HepG2 (cell line): ENCODE measurements around the gene MIA3. TPM values are rescaled to one million over a fixed set of nuclear protein-coding genes. Genes with fewer than 3 reads are reported as not detected.

Experiments
- ATAC-seq: fragments of 200-7000 bp; cut with Tn5 transposase; 3 replicates; pipeline ENCODE4 v1.9.1; 2020; ENCODE audit warnings: mild to moderate bottlenecking, moderate library complexity
- BruUV-seq: library from RNA; stranded (reverse); fragments of 400-500 nt; replicated peaks from 2 replicates; lab custom pipeline; 2021; lab: Mats Ljungman, UMichigan
- CTCF ChIA-PET: fragments of 300-600 bp; formaldehyde crosslinking; extraction: SDS; loops from one replicate; lab custom pipeline; 2021; ENCODE audit warnings: low total read pairs, inconsistent platforms, low intra/inter-chr PET ratio; lab: Yijun Ruan, JAX
- POLR2A ChIA-PET: fragments of 350-600 bp; sonication (Branson Sonifier 250); formaldehyde crosslinking; loops from one replicate; lab custom pipeline; 2020; ENCODE audit warnings: antibody characterized with exemption, inconsistent platforms; lab: Yijun Ruan, JAX
- DNase-seq: peaks from one replicate; pipeline ENCODE4 v3.0.0-alpha.2; 2015; ENCODE audit warnings: low spot score
- FAIRE-seq: peaks from 3 replicates; lab custom pipeline; 2011; peaks lifted over from hg19 to GRCh38; lab: Jason Lieb, UNC
- H2AFZ ChIP-seq: one replicate; pipeline ENCODE4 v1.6.1; 2011; ENCODE audit warnings: low read length, inconsistent platforms
- H3K27ac ChIP-seq: fragments of 300-600 bp; 3 replicates; pipeline ENCODE4 v1.8.0; 2011; ENCODE audit warnings: mixed run types, mild to moderate bottlenecking, mixed read lengths, low read length, inconsistent platforms; ENCODE audit not compliant: insufficient read depth; ENCODE audit errors: extremely low read length
- H3K27me3 ChIP-seq, 2 experiments: fragments of 200-600 bp in 1 of 2; 2 replicates in 1 of 2; 3 replicates in 1 of 2; pipeline versions ENCODE4 v1.6.0 to v1.8.0; 2011; ENCODE audit warnings: low read length in 2 of 2, mild to moderate bottlenecking in 2 of 2, moderate library complexity in 2 of 2, inconsistent platforms in 1 of 2; ENCODE audit not compliant: insufficient read depth in 2 of 2, control insufficient read depth in 1 of 2
- H3K36me3 ChIP-seq, 2 experiments: fragments of 200-600 bp in 1 of 2; replicated peaks in 1 of 2; 2 replicates in 1 of 2; 3 replicates in 1 of 2; pipeline versions ENCODE4 v1.5.1 to v1.8.0; 2011; ENCODE audit warnings: low read length in 2 of 2, inconsistent platforms in 1 of 2; ENCODE audit not compliant: insufficient read depth in 2 of 2, control insufficient read depth in 1 of 2
- H3K4me1 ChIP-seq: 2 replicates; pipeline ENCODE4 v1.5.1; 2012; ENCODE audit warnings: low read length, inconsistent platforms; ENCODE audit not compliant: insufficient read depth
- H3K4me2 ChIP-seq: 2 replicates; pipeline ENCODE4 v1.6.0; 2011; ENCODE audit warnings: low read depth, low read length, inconsistent platforms
- H3K4me3 ChIP-seq, 3 experiments: fragments of 200-600 bp in 1 of 3; sonication (generic), shearing (Covaris generic) in 1 of 3; replicated peaks in 1 of 3; 2 replicates each; pipeline ENCODE4 v1.5.1; 2011 to 2016; ENCODE audit warnings: low read length in 3 of 3, inconsistent platforms in 2 of 3, low read depth in 2 of 3, mild to moderate bottlenecking in 2 of 3, control low read depth in 1 of 3, mixed read lengths in 1 of 3; ENCODE audit not compliant: insufficient read depth in 1 of 3
- H3K79me2 ChIP-seq: one replicate; pipeline ENCODE4 v1.6.1; 2011; ENCODE audit warnings: low read length, inconsistent platforms; ENCODE audit not compliant: insufficient read depth
- H3K9ac ChIP-seq: 2 replicates; pipeline ENCODE4 v1.6.0; 2011; ENCODE audit warnings: mild to moderate bottlenecking, low read depth, low read length, inconsistent platforms; ENCODE audit not compliant: insufficient read depth
- H3K9me3 ChIP-seq: 2 replicates; pipeline ENCODE4 v1.5.1; 2012; ENCODE audit warnings: mild to moderate bottlenecking, low read length
- H4K20me1 ChIP-seq: 2 replicates; pipeline ENCODE4 v1.6.0; 2011; ENCODE audit warnings: inconsistent platforms, mild to moderate bottlenecking, low read length, moderate library complexity; ENCODE audit not compliant: insufficient read depth
- CBX2 ChIP-seq, 2 experiments: fragments of 200-600 bp in 1 of 2; sonication (generic); formaldehyde crosslinking in 1 of 2; IDR thresholded peaks; 2 replicates each; pipeline versions ENCODE4 v1.7.0 to v1.8.1; 2018 to 2022; ENCODE audit warnings: low read depth in 2 of 2, low read length in 1 of 2, mild to moderate bottlenecking in 1 of 2, missing genetic modification reagents in 1 of 2
- FIP1L1 ChIP-seq: fragments of 200-400 bp; formaldehyde crosslinking; IDR thresholded peaks from 2 replicates; pipeline ENCODE4 v1.6.1; 2018; ENCODE audit warnings: low read depth, mild to moderate bottlenecking, low read length, moderate library complexity, borderline replicate concordance; ENCODE audit not compliant: insufficient read depth
- HMG20A ChIP-seq: IDR thresholded peaks from 2 replicates; pipeline ENCODE4 v1.6.1; 2016; ENCODE audit warnings: borderline replicate concordance
- KAT8 ChIP-seq: IDR thresholded peaks from 2 replicates; pipeline ENCODE4 v1.6.1; 2016; ENCODE audit warnings: missing genetic modification reagents, missing compliant biosample characterization
- KDM3A ChIP-seq: IDR thresholded peaks from 2 replicates; pipeline ENCODE4 v1.6.1; 2018; ENCODE audit warnings: low read depth, missing compliant biosample characterization
- KLF13 ChIP-seq: sonication (generic); formaldehyde crosslinking; IDR thresholded peaks from 2 replicates; pipeline ENCODE4 v1.4.0; 2020; ENCODE audit warnings: mild to moderate bottlenecking, missing genetic modification reagents
- RARA ChIP-seq: IDR thresholded peaks from 2 replicates; pipeline ENCODE4 v1.6.1; 2016; ENCODE audit warnings: missing genetic modification reagents, missing compliant biosample characterization
- SIN3B ChIP-seq: fragments of 150-350 bp; IDR thresholded peaks from 2 replicates; pipeline ENCODE4 v1.6.1; 2014; ENCODE audit warnings: low read length
- TCF12 ChIP-seq, 2 experiments: fragments of 450-650 bp in 1 of 2; sonication (generic) in 1 of 2; formaldehyde crosslinking in 1 of 2; IDR thresholded peaks; 2 replicates each; pipeline versions ENCODE4 v1.6.1 to v1.8.0; 2017 to 2022; ENCODE audit warnings: antibody characterized with exemption in 1 of 2, mild to moderate bottlenecking in 1 of 2, missing genetic modification reagents in 1 of 2, moderate library complexity in 1 of 2
- TGIF2 ChIP-seq: IDR thresholded peaks from 2 replicates; pipeline ENCODE4 v1.6.1; 2016; ENCODE audit warnings: control low read depth, missing compliant biosample characterization
- ZKSCAN5 ChIP-seq: sonication (generic); formaldehyde crosslinking; IDR thresholded peaks from 2 replicates; pipeline ENCODE4 v1.5.1; 2020; ENCODE audit warnings: mild to moderate bottlenecking, missing genetic modification reagents
- ZNF136 ChIP-seq: sonication (generic); formaldehyde crosslinking; IDR thresholded peaks from 2 replicates; pipeline ENCODE4 v1.8.1; 2022; ENCODE audit warnings: low read depth, mild to moderate bottlenecking, moderate library complexity, missing genetic modification reagents
- ZNF142 ChIP-seq: sonication (generic); formaldehyde crosslinking; IDR thresholded peaks from 2 replicates; pipeline ENCODE4 v1.4.0; 2020; ENCODE audit warnings: missing genetic modification reagents
- ZNF256 ChIP-seq: sonication (generic); formaldehyde crosslinking; conservative IDR thresholded peaks from 2 replicates; pipeline ENCODE4 v1.4.0; 2020; ENCODE audit warnings: missing genetic modification reagents
- ZNF550 ChIP-seq: sonication (generic); formaldehyde crosslinking; IDR thresholded peaks from 2 replicates; pipeline ENCODE4 v1.4.0; 2020; ENCODE audit warnings: mild to moderate bottlenecking, missing genetic modification reagents, borderline replicate concordance
- ZNF614 ChIP-seq: IDR thresholded peaks from 2 replicates; pipeline ENCODE4 v1.6.1; 2018; ENCODE audit warnings: missing biosample characterization, missing genetic modification reagents, inconsistent platforms, borderline replicate concordance
- ZNF652 ChIP-seq: IDR thresholded peaks from 2 replicates; pipeline ENCODE4 v1.6.1; 2016; ENCODE audit warnings: low read depth, borderline replicate concordance
- ZNF670 ChIP-seq: sonication (generic); formaldehyde crosslinking; IDR thresholded peaks from 2 replicates; pipeline ENCODE4 v1.8.0; 2022; ENCODE audit warnings: mild to moderate bottlenecking, missing genetic modification reagents, borderline replicate concordance
- ZNF83 ChIP-seq: sonication (generic); formaldehyde crosslinking; IDR thresholded peaks from 2 replicates; pipeline ENCODE4 v1.4.0; 2020; ENCODE audit warnings: missing genetic modification reagents, mild to moderate bottlenecking, borderline replicate concordance
- ZNF879 ChIP-seq: sonication (generic); formaldehyde crosslinking; IDR thresholded peaks from 2 replicates; pipeline ENCODE4 v1.8.1; 2023; ENCODE audit warnings: missing genetic modification reagents
- WGBS: methylation state at CpG from one replicate; pipeline ENCODE4 v1.1.6; 2017; ENCODE audit warnings: low lambda C conversion rate; 5-methylcytosine and 5-hydroxymethylcytosine counted together
- in situ Hi-C: cut with HindIII; loops from 2 replicates; pipeline ENCODE4 v1.10.0; 2017; ENCODE audit warnings: low pct_unique_long_range_greater_than_20kb; ENCODE audit not compliant: extremely low pct_ligation_motif_present
- intact Hi-C: fragments of 100-400 bp; cut with micrococcal nuclease; formaldehyde crosslinking; loops from one replicate; pipeline ENCODE4 v1.10.0; 2022; ENCODE audit not compliant: unreplicated experiment
- polyA plus RNA-seq, 8 experiments: library from polyadenylated mRNA; depleted of rRNA in 3 of 8; stranded (reverse) in 7 of 8; unstranded in 1 of 8; fragments of >200 nt; fragmentation: Illumina TruSeq in 4 of 8; extraction: Trizol in 4 of 8; gene quantifications; 2 replicates each; pipeline versions ENCODE4 v1.2.1 to v1.2.3, GENCODE V29; 2011 to 2016; ENCODE audit warnings: low read depth in 4 of 8, missing spikeins in 1 of 8, mixed read lengths in 1 of 8; ENCODE audit not compliant: insufficient read depth in 1 of 8
- total RNA-seq, 5 experiments: library from RNA; depleted of rRNA; stranded (reverse); fragments of >200 nt; fragmentation: Illumina TruSeq; extraction: Trizol; gene quantifications; 2 replicates each; pipeline ENCODE4 v1.2.3, GENCODE V29; 2016; ENCODE audit warnings: low read depth in 1 of 5

Gene MIA3
- total and polyA plus RNA-seq, 2 of the 13 experiments (the other 11 are each of a cell fraction or from before 2014, with no cell fraction given) = 45.6 to 48.7 TPM

GRCh38 chr1:222579316-222579715, 38.6 kb upstream of the MIA3 start:
- Histone ChIP-seq H3K4me2 (no peak overlapping the region), H3K27me3 (no peaks in the 10 kb centered on the region), H3K9me3 (no peaks in the 10 kb centered on the region), H3K79me2 (no peaks in the 10 kb centered on the region), H3K9ac (no peak overlapping the region), H3K4me1 (no peaks in the 10 kb centered on the region), H3K36me3 (peaks cover 0 to 62% of the 10 kb centered on the region in 2 experiments; a peak in 3 of 5 replicates), H4K20me1 (no peaks in the 10 kb centered on the region), H3K27ac (no peak overlapping the region), H2AFZ (no peak overlapping the region), H3K4me3 (no peak overlapping the region)
- ATAC-seq (no peak), FAIRE-seq (no peak), DNase-seq (no peak)
- ChIA-PET POLR2A (no interaction called here), CTCF (no interaction called here)
- WGBS = 97% methylated on average over 3 of the region's 3 CpGs
- no TSS peak for BruUV-seq
- intact Hi-C loops (no loop called here), in situ Hi-C loops (no loop called here)
- no peak for TF ChIP-seq ZNF83 (CRISPR knock-in tag)
- TF ChIP-seq SIN3B = no peak
- no peak for TF ChIP-seq KAT8
- no peak for TF ChIP-seq ZNF142
- TF ChIP-seq ZNF550 (CRISPR knock-in tag) = no peak
- TF ChIP-seq CBX2 (IDR thresholded peaks at IDR 0.05; ENCODE audit: low read depth, low read length) = no peak
- no peak for TF ChIP-seq CBX2 (CRISPR knock-in tag; IDR thresholded peaks at IDR 0.05; ENCODE audit: low read depth)
- TF ChIP-seq RARA (CRISPR knock-in tag) = no peak
- TF ChIP-seq HMG20A (CRISPR knock-in tag) = no peak
- no peak for TF ChIP-seq ZNF614
- no peak for TF ChIP-seq KLF13 (CRISPR knock-in tag)
- TF ChIP-seq FIP1L1 = no peak
- TF ChIP-seq TCF12 (IDR thresholded peaks at IDR 0.05) = no peak
- TF ChIP-seq TCF12 (CRISPR knock-in tag; IDR thresholded peaks at IDR 0.05) = no peak
- no peak for TF ChIP-seq ZNF256 (CRISPR knock-in tag)
- TF ChIP-seq ZNF652 (CRISPR knock-in tag) = no peak
- TF ChIP-seq TGIF2 = no peak
- no peak for TF ChIP-seq ZKSCAN5 (CRISPR knock-in tag)
- no peak for TF ChIP-seq KDM3A (CRISPR knock-in tag)
- no peak for TF ChIP-seq ZNF136
- TF ChIP-seq ZNF670 (CRISPR knock-in tag) = no peak
- no peak for TF ChIP-seq ZNF879 (CRISPR knock-in tag)
